SK-N-SH treated with all-trans-retinoic acid at 6 μM for 48 hours (cell line): ENCODE results near the gene CACNA1D.

Experiments used
- ATAC-seq: fragments of 200-7000 bp; cut with Tn5 transposase; 3 replicates; pipeline ENCODE4 v1.9.1; 2020; ENCODE audit warnings: mild to moderate bottlenecking, moderate library complexity
- ARNTL ChIP-seq: fragments of 450-650 bp; formaldehyde crosslinking; IDR thresholded peaks from 2 replicates; pipeline ENCODE4 v1.5.0; 2020; ENCODE audit warnings: low read depth, mild to moderate bottlenecking, moderate library complexity, borderline replicate concordance
- BACH2 ChIP-seq: fragments of 250-450 bp; sonication (Bioruptor Pico); IDR thresholded peaks from 2 replicates; pipeline ENCODE4 v1.9.0; 2021; ENCODE audit warnings: mild to moderate bottlenecking, borderline replicate concordance
- CSDC2 ChIP-seq: fragments of 250-450 bp; sonication (Bioruptor Pico); IDR thresholded peaks from 2 replicates; pipeline ENCODE4 v1.5.0; 2020; ENCODE audit warnings: mild to moderate bottlenecking, moderate library complexity
- ISL1 ChIP-seq: fragments of 250-450 bp; sonication (Bioruptor Pico); IDR thresholded peaks from 2 replicates; pipeline ENCODE4 v2.1.2; 2022; ENCODE audit warnings: mild to moderate bottlenecking, moderate library complexity
- OSR1 ChIP-seq: fragments of 250-450 bp; sonication (Bioruptor Pico); IDR thresholded peaks from 2 replicates; pipeline ENCODE4 v1.8.0; 2022; ENCODE audit warnings: moderate library complexity, mild to moderate bottlenecking, inconsistent platforms
- PATZ1 ChIP-seq: fragments of 250-450 bp; sonication (Bioruptor Pico); IDR thresholded peaks from 2 replicates; pipeline ENCODE4 v1.8.0; 2020; ENCODE audit warnings: mild to moderate bottlenecking, moderate library complexity, borderline replicate concordance
- POU6F1 ChIP-seq: fragments of 250-450 bp; sonication (Bioruptor Pico); IDR thresholded peaks from 2 replicates; pipeline ENCODE4 v1.8.0; 2021; ENCODE audit warnings: low read depth, mild to moderate bottlenecking, moderate library complexity, borderline replicate concordance
- PPARA ChIP-seq: fragments of 250-450 bp; sonication (Bioruptor Pico); IDR thresholded peaks from 2 replicates; pipeline ENCODE4 v1.5.0; 2020; ENCODE audit warnings: mild to moderate bottlenecking, borderline replicate concordance
- SNAI2 ChIP-seq: fragments of 250-450 bp; sonication (Bioruptor Pico); IDR thresholded peaks from 2 replicates; pipeline ENCODE4 v1.5.0; 2020; ENCODE audit warnings: mild to moderate bottlenecking, moderate library complexity
- TCF4 ChIP-seq: fragments of 250-450 bp; sonication (Bioruptor Pico); IDR thresholded peaks from 2 replicates; pipeline ENCODE4 v1.8.0; 2021; ENCODE audit warnings: mild to moderate bottlenecking, moderate library complexity, borderline replicate concordance
- TOX ChIP-seq: fragments of 250-450 bp; sonication (Bioruptor Pico); IDR thresholded peaks from 2 replicates; pipeline ENCODE4 v1.8.0; 2021; ENCODE audit warnings: mild to moderate bottlenecking, moderate library complexity, borderline replicate concordance
- ZC3H10 ChIP-seq: fragments of 250-450 bp; sonication (Bioruptor Pico); IDR thresholded peaks from 2 replicates; pipeline ENCODE4 v1.5.1; 2021; ENCODE audit warnings: mild to moderate bottlenecking, moderate library complexity
- ZFP3 ChIP-seq: fragments of 250-450 bp; sonication (Bioruptor Pico); IDR thresholded peaks from 2 replicates; pipeline ENCODE4 v1.5.0; 2020; ENCODE audit warnings: mild to moderate bottlenecking, moderate library complexity
- ZFP30 ChIP-seq: fragments of 450-650 bp; formaldehyde crosslinking; IDR thresholded peaks from 2 replicates; pipeline ENCODE4 v1.5.0; 2022; ENCODE audit warnings: mild to moderate bottlenecking, moderate library complexity
- ZNF8 ChIP-seq: fragments of 450-650 bp; formaldehyde crosslinking; IDR thresholded peaks from 2 replicates; pipeline ENCODE4 v1.5.0; 2020; ENCODE audit warnings: mild to moderate bottlenecking, moderate library complexity
- TF ChIP-seq, protein P1 (sequence below): fragments of 250-450 bp; sonication (Bioruptor Pico); IDR thresholded peaks from 2 replicates; pipeline ENCODE4 v1.5.0; 2020; ENCODE audit warnings: mild to moderate bottlenecking, moderate library complexity
- TF ChIP-seq, protein P2 (sequence below): fragments of 250-450 bp; sonication (Bioruptor Pico); IDR thresholded peaks from 2 replicates; pipeline ENCODE4 v1.5.1; 2020; ENCODE audit warnings: low read depth, mild to moderate bottlenecking, moderate library complexity
- TF ChIP-seq, protein P3 (sequence below): fragments of 250-450 bp; sonication (Bioruptor Pico); IDR thresholded peaks from 2 replicates; pipeline ENCODE4 v1.5.1; 2021; ENCODE audit warnings: mild to moderate bottlenecking, moderate library complexity

CACNA1D gene

GRCh38 chr3:53718462-53718861 lies 224.1 kb downstream of the CACNA1D start:
- no peak for ATAC-seq
- no peak for TF ChIP-seq ARNTL (CRISPR knock-in tag)
- TF ChIP-seq PATZ1 (CRISPR knock-in tag), result no peak
- TF ChIP-seq TCF4 (CRISPR knock-in tag), result no peak
- TF ChIP-seq, protein P1, sequence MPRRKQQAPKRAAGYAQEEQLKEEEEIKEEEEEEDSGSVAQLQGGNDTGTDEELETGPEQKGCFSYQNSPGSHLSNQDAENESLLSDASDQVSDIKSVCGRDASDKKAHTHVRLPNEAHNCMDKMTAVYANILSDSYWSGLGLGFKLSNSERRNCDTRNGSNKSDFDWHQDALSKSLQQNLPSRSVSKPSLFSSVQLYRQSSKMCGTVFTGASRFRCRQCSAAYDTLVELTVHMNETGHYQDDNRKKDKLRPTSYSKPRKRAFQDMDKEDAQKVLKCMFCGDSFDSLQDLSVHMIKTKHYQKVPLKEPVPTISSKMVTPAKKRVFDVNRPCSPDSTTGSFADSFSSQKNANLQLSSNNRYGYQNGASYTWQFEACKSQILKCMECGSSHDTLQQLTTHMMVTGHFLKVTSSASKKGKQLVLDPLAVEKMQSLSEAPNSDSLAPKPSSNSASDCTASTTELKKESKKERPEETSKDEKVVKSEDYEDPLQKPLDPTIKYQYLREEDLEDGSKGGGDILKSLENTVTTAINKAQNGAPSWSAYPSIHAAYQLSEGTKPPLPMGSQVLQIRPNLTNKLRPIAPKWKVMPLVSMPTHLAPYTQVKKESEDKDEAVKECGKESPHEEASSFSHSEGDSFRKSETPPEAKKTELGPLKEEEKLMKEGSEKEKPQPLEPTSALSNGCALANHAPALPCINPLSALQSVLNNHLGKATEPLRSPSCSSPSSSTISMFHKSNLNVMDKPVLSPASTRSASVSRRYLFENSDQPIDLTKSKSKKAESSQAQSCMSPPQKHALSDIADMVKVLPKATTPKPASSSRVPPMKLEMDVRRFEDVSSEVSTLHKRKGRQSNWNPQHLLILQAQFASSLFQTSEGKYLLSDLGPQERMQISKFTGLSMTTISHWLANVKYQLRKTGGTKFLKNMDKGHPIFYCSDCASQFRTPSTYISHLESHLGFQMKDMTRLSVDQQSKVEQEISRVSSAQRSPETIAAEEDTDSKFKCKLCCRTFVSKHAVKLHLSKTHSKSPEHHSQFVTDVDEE (CRISPR knock-in tag), result no peak
- TF ChIP-seq CSDC2 (CRISPR knock-in tag), result no peak

GRCh38 chr3:53719796-53720195 lies 225.4 kb downstream of the CACNA1D start:
- no peak for TF ChIP-seq ZNF8
- TF ChIP-seq BACH2 (CRISPR knock-in tag), result no peak
- TF ChIP-seq ARNTL (CRISPR knock-in tag), result no peak
- TF ChIP-seq ZC3H10, result no peak
- TF ChIP-seq ZFP30 (CRISPR knock-in tag), result no peak
- TF ChIP-seq, protein P2, sequence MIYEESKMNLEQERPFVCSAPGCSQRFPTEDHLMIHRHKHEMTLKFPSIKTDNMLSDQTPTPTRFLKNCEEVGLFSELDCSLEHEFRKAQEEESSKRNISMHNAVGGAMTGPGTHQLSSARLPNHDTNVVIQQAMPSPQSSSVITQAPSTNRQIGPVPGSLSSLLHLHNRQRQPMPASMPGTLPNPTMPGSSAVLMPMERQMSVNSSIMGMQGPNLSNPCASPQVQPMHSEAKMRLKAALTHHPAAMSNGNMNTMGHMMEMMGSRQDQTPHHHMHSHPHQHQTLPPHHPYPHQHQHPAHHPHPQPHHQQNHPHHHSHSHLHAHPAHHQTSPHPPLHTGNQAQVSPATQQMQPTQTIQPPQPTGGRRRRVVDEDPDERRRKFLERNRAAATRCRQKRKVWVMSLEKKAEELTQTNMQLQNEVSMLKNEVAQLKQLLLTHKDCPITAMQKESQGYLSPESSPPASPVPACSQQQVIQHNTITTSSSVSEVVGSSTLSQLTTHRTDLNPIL (CRISPR knock-in tag), result no peak
- no peak for TF ChIP-seq CSDC2 (CRISPR knock-in tag)
- no peak for ATAC-seq

- TF ChIP-seq ISL1 (no peak), OSR1 (no peak), ZFP3 (CRISPR knock-in tag) (no peak), PATZ1 (CRISPR knock-in tag) (no peak), TOX (CRISPR knock-in tag) (no peak), TCF4 (CRISPR knock-in tag) (no peak), POU6F1 (no peak), CSDC2 (CRISPR knock-in tag) (no peak), SNAI2 (no peak), PPARA (CRISPR knock-in tag) (no peak)
- TF ChIP-seq, protein P3, sequence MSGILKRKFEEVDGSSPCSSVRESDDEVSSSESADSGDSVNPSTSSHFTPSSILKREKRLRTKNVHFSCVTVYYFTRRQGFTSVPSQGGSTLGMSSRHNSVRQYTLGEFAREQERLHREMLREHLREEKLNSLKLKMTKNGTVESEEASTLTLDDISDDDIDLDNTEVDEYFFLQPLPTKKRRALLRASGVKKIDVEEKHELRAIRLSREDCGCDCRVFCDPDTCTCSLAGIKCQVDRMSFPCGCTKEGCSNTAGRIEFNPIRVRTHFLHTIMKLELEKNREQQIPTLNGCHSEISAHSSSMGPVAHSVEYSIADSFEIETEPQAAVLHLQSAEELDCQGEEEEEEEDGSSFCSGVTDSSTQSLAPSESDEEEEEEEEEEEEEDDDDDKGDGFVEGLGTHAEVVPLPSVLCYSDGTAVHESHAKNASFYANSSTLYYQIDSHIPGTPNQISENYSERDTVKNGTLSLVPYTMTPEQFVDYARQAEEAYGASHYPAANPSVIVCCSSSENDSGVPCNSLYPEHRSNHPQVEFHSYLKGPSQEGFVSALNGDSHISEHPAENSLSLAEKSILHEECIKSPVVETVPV (CRISPR knock-in tag), result no peak
- TF ChIP-seq, protein P2 (CRISPR knock-in tag), result no peak
- TF ChIP-seq, protein P1 (CRISPR knock-in tag), result no peak
- no peak; the same call in 1 of the 3 replicates for ATAC-seq
These were observed 227.0 kb downstream of the CACNA1D start for GRCh38 chr3:53721187-53722119.
